ENCODE results near the gene TMC2. TPM values are rescaled to one million over a fixed set of nuclear protein-coding genes. Genes with fewer than 3 reads are reported as not detected.
A peak's percentile ranks its signal among the peaks of the same experiment; 100 is the strongest.

Gene TMC2
- total RNA-seq, 1 experiment from 2014 or later = not detected

GRCh38 chr20:2604506-2604835 is 68.1 kb downstream of the TMC2 start (continued):
- TF ChIP-seq JAZF1 (CRISPR knock-in tag; IDR thresholded peaks at IDR 0.05) (no peak), IRF1 (CRISPR knock-in tag; IDR thresholded peaks at IDR 0.05) (no peak)

- Mint-ChIP-seq H3K9me3 (peaks cover 40% of the 10 kb centered on the region), H3K36me3 (peaks cover 15% of the 10 kb centered on the region), H3K4me3 (no peak overlapping the region), H3K4me1 (no peaks in the 10 kb centered on the region), H3K27me3 (ENCODE audit: low read depth) (peaks cover 13% of the 10 kb centered on the region), H3K27ac (no peak overlapping the region)
- CTCF ChIA-PET = no interaction called here
- TF ChIP-seq FOXJ3 (CRISPR knock-in tag; IDR thresholded peaks at IDR 0.05; ENCODE audit: borderline replicate concordance) (no peak), ZNF671 (CRISPR knock-in tag; IDR thresholded peaks at IDR 0.05) (no peak)
- POLR2A ChIA-PET = no interaction called here
- no peak for ATAC-seq
- DNase-seq (ENCODE audit: low spot score) = no peak
Measured at GRCh38 chr20:2606507-2607006, 70.2 kb downstream of the TMC2 start.

- CTCF ChIA-PET = no interaction called here
Measured at GRCh38 chr20:2610326-2610725, 74.0 kb downstream of the TMC2 start.

GRCh38 chr20:2610941-2611720 is 74.8 kb downstream of the TMC2 start:
- no peak for TF ChIP-seq E2F5 (CRISPR knock-in tag; IDR thresholded peaks at IDR 0.05)
- no peak for TF ChIP-seq ZBTB43 (CRISPR knock-in tag; IDR thresholded peaks at IDR 0.05)
- TF ChIP-seq ATF2 (CRISPR knock-in tag; IDR thresholded peaks at IDR 0.05; ENCODE audit: borderline replicate concordance, low read depth) = no peak
- TF ChIP-seq NFE2L1 (CRISPR knock-in tag; IDR thresholded peaks at IDR 0.05) = no peak
- TF ChIP-seq ZMAT4 (CRISPR knock-in tag; IDR thresholded peaks at IDR 0.05) = no peak
- no peak for TF ChIP-seq ZNF121 (CRISPR knock-in tag; IDR thresholded peaks at IDR 0.05)
- TF ChIP-seq CTCF (IDR thresholded peaks at IDR 0.05) = no peak
- no peak for TF ChIP-seq EMX1 (CRISPR knock-in tag; IDR thresholded peaks at IDR 0.05)
- no peak for TF ChIP-seq JUN (CRISPR knock-in tag; IDR thresholded peaks at IDR 0.05)
- no peak for TF ChIP-seq JAZF1 (CRISPR knock-in tag; IDR thresholded peaks at IDR 0.05)
- no peak for TF ChIP-seq SMAD3 (CRISPR knock-in tag; IDR thresholded peaks at IDR 0.05; ENCODE audit: borderline replicate concordance)
- ATAC-seq (no peak), DNase-seq (ENCODE audit: low spot score) (no peak)
- no peak overlapping the region for H3K4me3 Mint-ChIP-seq
- ChIA-PET POLR2A (no interaction called here), CTCF (no interaction called here)
- H3K4me1 Mint-ChIP-seq = no peaks in the 10 kb centered on the region
- H3K27ac Mint-ChIP-seq = no peak overlapping the region
- peaks cover 12% of the 10 kb centered on the region for H3K36me3 Mint-ChIP-seq
- peaks cover 26% of the 10 kb centered on the region for H3K27me3 Mint-ChIP-seq (ENCODE audit: low read depth)
- H3K9me3 Mint-ChIP-seq = peaks cover 25% of the 10 kb centered on the region

More at GRCh38 chr20:2610326-2610725, 74.0 kb downstream of the TMC2 start:
- Mint-ChIP-seq H3K4me1 (no peaks in the 10 kb centered on the region), H3K27ac (no peak overlapping the region), H3K4me3 (no peak overlapping the region), H3K36me3 (peaks cover 15% of the 10 kb centered on the region), H3K9me3 (peaks cover 31% of the 10 kb centered on the region), H3K27me3 (ENCODE audit: low read depth) (peaks cover 22% of the 10 kb centered on the region)
- no peak for DNase-seq (ENCODE audit: low spot score)
- TF ChIP-seq ZNF138 (CRISPR knock-in tag; conservative IDR thresholded peaks at IDR 0.05) (no peak), HMGA2 (CRISPR knock-in tag; IDR thresholded peaks at IDR 0.05) (peak; percentile 79)
- POLR2A ChIA-PET = no interaction called here
- ATAC-seq = no peak

Data from WTC11 (cell line).